ENCODE measurements around the gene MRPL43.

MRPL43 gene

DNA sequence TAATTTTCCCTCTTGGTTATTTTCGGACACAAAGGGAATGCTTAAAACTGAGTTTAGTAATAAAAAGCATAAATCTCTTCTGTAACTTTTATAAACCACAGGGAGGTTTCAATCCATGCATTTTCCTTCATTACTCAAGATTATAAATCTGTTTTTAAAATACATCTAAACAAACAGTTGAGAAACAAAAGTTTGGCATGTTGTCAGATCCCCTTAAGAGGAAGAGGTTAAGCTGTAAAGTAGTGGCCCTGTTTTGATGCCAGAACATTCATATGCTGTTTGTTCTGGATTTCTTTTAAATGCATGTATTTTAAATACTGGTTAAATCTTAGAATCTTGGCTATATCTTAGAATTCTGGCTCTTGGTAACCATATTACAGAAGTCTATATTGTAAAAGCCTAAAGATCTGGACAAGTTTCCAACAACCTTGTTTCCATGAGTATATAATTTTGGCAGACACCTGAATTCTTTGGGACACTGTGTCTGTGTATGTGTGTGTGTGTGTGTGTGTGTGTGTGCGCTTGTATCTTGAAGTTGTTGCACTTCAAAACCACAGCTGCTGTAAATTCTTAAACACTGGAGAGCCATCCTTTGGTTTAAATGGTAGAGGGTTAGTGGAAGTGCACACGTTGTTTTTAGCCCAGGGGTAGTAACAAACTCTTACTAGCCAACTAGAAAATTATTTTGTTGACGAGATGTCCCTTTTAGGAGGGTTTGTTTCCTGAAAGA is 24.8 kb downstream of the MRPL43 start:
- DNase-seq, result no peak

- no peak for DNase-seq
These were observed 27.0 kb downstream of the MRPL43 start for GRCh38 chr10:100960251-100960650.

- DNase-seq, result no peak
These were observed 38.4 kb downstream of the MRPL43 start for GRCh38 chr10:100948916-100949315.

DNA sequence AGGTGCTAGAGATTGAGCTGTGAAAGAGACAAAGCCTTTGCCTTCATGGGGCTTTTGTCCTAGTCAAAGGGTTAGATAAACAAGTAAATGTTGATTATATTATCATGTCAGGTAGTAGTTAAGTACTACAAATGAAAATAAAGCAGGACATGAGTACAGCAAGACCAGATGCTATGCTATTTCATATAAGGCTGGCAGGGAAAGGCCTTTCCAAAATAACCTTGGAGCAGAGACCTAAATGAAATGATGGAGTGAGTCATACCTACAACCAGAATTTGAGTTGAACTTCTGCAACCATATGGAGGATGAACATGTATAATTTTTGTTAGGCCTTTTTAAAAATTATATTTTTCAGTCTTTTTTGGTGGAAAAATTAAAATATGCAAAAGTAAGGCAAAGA is 41.5 kb downstream of the MRPL43 start:
- no peak for DNase-seq

- no peak for DNase-seq
These were observed 43.8 kb downstream of the MRPL43 start for GRCh38 chr10:100943508-100943907.

- no peak for DNase-seq
These were observed 45.1 kb downstream of the MRPL43 start for GRCh38 chr10:100942229-100942628.

DNA sequence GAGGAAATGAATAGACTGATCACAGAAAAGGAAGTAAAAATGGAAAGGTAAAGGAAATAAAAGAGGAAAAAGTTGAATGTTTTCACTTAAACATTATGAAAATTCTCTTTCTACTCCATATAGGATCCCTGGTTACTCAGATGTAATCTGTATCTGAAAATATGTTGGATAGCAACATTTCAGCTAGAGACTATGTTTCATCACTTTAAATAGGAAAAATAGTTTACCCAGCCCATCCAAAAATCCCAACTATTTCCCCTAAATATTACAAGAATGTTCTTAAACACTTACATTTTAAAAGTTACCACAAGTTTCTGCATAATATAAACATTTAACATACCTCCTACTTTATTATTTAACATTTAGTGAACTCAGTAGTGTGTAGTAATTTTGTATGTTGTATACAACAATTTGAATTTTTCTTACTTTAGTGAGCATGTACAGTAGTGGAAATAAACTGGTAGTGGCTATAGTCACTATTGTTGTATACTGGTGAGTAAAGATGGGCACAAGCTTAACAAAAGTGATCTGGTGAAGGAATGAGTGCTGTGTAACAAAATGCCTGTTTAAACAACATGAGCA is 47.4 kb downstream of the MRPL43 start:
- DNase-seq, result no peak
